ENCODE results near the gene SPATA21.

Gene SPATA21

GRCh38 chr1:16450863-16451481 lies 13.7 kb upstream of the SPATA21 start:
- DNase-seq: no peak

DNA sequence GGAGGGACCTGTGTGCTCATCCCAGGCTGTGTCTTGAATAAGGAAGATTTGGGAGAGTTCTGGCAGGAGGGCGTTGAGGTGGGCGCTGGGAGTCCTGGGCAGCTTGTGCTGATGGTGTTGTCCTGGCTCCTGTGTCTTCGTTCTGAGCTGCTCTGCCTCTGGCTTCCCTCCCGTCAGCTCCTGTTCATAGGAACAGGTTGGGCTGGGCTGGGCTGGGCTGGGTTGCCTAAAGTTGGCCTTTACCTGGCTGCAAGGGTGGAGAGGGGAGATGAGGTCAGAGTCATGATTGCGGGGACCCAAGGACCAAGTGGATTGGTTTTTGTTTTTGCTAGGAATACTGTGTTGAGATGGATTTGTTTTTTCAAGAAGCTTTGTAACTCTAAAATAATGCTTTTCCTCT lies 12.4 kb upstream of the SPATA21 start:
- DNase-seq: no peak

GRCh38 chr1:16449065-16449464 lies 11.8 kb upstream of the SPATA21 start:
- no peak for DNase-seq

DNA sequence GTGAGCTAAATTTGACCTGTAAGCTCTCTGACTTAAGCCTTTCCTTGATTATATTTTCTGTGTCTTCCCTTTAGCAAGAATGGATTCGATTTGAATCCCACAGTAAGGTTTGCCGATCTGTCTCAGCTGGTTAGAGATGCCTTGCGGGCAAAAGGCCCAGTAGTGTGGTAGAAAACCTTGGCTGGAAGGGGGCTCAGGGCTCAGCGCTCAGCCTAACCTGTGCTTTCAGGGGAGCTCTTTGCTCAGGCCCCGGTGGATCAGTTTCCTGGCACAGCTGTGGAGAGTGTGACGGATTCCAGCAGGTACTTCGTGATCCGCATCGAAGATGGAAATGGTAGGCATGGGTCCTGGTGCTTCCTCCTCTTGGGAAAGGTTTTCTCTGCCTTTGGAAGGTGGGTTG lies 10.4 kb upstream of the SPATA21 start:
- no peak for DNase-seq

DNA sequence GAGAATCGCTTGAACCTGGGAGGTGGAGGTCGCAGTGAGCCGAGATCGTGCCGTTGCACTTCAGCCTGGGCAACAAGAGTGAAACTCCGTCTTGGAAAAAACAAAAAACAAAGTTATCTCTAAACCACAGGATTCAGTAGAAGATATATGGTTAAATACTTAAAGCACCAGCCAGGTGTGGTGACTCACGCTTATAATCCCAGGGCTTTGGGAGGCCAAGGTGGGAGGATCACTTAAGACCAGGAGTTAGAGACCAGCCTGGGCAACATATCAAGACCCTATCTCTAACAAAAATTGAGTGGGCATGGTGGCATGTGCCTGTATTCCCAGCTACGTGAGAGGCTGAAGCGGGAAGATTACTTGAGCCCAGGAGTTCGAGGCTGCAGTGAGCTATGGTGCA lies 8.9 kb upstream of the SPATA21 start:
- DNase-seq: no peak

DNA sequence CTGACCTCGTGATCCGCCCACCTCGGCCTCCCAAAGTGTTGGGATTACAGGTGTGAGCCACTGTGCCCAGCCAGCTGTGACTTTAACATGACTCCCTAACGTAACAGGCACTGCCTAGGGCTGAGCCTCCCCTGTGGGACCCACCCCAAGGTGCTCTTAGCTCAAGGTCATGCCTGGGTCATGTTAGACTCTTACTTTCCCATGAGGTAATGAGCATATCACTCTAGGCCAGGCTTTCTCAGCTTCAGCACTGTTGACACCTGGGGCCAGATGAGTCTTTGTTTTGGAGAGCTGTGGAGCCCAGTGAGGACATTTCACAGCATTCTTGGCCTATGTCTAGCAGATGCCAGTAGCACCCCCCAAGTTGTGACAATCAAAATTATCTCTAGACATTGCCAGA lies 7.8 kb upstream of the SPATA21 start:
- no peak for DNase-seq

GRCh38 chr1:16443975-16444770 lies 6.9 kb upstream of the SPATA21 start:
- no peak for DNase-seq

GRCh38 chr1:16442941-16443340 lies 5.7 kb upstream of the SPATA21 start:
- no peak for DNase-seq

DNA sequence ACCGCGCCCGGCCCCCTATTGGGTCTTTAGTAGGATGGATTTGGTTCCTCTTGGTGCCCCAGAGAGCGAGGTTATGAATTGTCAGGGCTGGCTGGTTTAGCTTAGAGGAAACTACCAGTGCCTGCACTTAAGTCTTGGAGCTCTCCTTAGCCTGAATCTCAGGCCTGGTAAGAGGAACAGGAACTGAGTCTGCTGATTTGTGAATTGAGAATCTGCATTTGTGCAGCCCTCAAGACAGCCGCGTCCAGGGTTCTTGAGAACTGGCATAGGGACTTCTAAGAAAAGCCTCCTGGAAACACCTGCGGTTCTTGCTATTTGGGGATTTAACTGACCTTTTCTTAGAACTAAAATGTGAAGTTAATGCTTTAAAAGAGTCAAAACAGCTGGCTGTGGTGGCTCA lies 5.0 kb upstream of the SPATA21 start:
- no peak for DNase-seq

- DNase-seq: no peak
Measured at GRCh38 chr1:16441282-16441665, 4.0 kb upstream of the SPATA21 start.

GRCh38 chr1:16440470-16441281 lies 3.5 kb upstream of the SPATA21 start, which contains the start of gene NECAP2:
Gene NECAP2 (plus strand): TSS chr1:16440724. CDS start chr1:16440762, 38 bp downstream.
- peak; percentile 97 for DNase-seq

DNA sequence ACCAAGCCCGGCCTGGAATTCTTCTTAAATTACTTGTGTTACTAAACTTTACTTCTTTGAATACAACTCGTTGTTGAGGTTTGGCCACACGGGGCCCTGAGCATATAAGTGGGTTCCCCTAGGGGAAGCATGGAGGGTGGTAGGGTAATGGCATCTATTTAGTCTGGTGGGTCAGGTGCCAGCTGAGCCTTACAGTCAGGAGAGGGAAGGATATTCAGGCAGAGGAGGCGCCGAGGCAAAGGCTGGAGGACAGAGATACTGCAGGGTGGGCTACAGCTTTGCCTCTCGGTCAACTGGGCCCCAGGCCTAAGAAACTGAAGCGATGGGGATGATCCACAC lies 2.9 kb upstream of the SPATA21 start:
- DNase-seq: no peak

DNA sequence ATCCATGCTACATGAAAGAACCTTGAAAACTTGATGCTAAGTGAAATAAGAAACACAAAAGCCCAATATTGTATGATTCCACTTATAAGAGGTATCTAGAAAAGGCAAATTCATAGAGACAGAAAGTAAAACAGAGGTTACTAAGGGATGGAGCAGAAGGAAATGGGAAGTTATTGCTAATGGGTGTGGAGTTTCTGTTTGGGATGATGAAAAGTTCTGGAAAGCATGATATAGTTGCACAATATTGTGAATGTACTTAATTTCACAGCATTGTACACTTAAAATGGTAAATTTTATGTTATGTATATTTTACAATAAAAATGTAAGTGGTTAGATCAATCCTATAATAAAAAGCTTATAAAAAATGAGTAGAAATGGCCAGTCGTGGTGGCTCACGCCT lies 1.7 kb upstream of the SPATA21 start:
- DNase-seq: no peak

DNA sequence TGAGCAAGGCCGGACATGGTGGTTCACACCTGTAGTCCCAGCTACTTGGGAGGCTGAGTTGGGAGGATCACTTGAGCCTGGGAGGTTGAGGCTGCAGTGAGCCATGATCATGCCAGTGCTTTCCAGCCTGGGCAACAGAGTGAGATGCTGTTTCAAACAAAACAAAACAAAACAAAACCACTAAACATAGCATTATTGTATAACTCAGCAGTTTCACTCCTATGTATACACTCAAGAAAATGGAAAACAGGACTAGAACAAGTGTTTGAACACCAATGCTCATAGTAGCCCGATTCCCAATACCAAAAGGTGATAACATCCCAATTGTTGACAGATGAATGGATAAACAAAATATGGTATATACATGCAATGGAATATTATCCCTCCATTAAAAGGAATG lies 1.3 kb upstream of the SPATA21 start:
- DNase-seq: no peak

DNA sequence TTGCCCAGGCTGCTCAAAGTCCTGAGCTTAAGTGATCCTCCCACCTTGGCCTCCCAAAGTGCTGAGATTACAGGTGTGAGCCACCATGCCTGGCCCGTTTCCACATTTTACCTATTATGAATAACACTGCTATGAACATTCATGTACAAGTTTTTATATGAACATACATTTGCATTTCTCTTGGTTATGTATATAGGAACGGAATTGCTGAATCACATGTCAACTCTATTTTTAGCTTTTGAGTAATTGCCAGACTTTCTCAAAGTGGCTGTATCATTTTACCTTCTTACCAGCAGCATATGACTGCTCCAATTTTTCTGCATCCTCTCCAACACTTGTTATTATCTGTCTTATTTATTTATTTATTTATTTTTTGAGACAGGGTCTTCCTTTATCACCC lies 2.7 kb downstream of the SPATA21 start:
- no peak for DNase-seq

GRCh38 chr1:16434007-16434406 lies 3.2 kb downstream of the SPATA21 start:
- DNase-seq: no peak

DNA sequence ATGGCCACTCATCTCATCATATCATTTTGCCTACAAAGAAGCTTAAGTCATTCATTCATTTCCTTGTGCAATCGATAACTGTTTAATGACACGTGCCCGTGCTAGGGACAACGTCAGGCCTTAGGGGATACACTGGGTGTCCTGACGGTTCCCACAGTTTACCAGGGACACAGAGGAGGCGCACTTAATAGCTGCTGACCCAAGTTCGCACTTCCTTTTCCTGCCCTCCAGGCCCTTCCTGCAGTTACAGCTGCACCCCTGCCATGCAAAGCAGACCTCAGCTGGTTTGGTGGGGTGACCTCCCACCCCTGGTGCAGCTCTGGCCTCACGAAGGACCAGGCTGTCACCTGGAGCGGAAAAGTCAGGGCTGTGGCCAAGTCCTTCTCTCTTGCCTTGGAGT lies 4.2 kb downstream of the SPATA21 start:
- no peak for DNase-seq

DNA sequence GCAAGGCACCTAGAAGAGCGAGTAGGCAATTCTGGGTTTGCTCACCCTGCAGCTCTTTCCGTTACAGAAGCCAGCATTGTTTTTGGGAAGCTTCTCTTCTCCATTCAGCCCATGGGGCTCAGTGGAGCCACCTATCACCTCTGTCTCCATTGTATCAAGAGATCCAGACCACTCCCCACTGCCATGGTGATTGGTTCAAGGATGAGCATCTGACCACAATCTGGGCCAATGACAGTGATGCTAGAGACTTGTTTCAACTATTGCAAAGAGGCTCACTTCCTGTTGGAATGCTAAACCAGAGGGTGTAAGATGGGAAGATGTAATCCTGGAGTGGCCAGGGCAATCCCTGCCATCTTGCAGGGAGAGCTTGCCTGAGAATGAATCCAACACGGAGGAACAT lies 6.6 kb downstream of the SPATA21 start:
- DNase-seq: no peak

GRCh38 chr1:16425125-16426025 lies 11.8 kb downstream of the SPATA21 start:
- no peak for DNase-seq

DNA sequence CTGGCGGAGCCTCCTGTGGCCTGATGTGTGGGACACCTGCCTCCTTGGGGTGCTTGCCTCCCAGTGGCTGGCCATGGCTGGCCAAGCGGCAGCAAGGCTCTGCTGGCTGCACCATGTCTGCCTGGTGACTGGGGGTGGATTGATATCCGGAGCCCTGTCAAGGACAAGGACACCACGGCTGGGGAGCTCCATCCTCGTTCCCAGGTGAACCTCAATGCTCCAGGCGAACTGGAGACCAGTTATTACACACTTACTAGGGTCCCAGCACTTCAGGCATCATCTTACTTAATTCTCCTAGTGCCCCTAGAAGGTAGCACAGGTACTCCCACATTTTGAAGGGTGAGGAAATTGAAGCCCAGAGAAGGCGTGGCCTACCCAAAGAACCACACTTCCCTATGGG lies 15.2 kb downstream of the SPATA21 start:
- no peak for DNase-seq

DNA sequence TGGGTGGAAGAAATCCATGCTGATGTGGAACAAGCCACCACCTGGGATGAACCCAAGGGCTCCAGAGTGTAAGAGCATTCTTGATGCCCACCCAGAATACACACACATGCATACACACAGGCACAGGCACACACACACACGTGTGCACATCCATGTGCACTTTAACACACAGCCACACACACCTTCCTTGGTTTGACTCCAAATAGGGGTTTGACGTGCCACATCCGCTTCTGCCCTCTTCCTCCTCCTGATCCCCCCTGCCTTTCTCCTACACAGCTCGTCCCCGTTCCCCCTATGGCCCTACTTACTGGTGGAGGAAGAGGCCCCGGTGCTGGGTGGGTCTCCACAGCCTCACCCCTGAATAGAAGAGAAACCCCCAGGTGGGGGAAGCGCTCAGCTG lies 16.0 kb downstream of the SPATA21 start:
- no peak for DNase-seq

GRCh38 chr1:16420424-16421118 lies 16.7 kb downstream of the SPATA21 start:
- DNase-seq: peak; percentile 46
